Amniotic stem cell (primary cell): Measurements from ENCODE around the gene MMAB.

Experiments used
- DNase-seq: peaks from one replicate; lab custom pipeline; 2025; lab: John Stamatoyannopoulos, UW

The MMAB gene

GRCh38 chr12:109583733-109584132 lies 10.4 kb upstream of the MMAB start:
- no peak for DNase-seq

DNA sequence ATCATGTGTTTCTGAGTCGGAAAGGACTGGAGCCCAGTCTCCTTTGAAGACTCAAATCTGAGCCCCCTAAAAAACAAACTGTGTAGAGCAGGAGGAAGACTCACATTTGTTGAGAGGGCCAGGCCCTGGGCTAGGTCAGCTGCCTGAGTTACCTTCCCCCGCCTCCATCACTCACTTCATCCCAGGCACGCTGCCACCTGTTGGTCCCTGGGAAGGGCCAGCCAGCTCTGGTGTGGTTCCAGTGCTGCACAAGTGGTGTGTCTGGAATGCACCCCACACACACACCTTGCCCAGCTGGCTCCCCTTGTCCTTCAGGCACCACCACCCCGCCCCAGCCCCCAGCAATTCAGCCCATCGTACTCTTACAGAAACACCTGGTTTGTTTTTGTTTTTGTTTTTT lies 9.3 kb upstream of the MMAB start:
- DNase-seq: no peak

- DNase-seq: no peak
Observed at GRCh38 chr12:109581856-109582255, 8.6 kb upstream of the MMAB start.

DNA sequence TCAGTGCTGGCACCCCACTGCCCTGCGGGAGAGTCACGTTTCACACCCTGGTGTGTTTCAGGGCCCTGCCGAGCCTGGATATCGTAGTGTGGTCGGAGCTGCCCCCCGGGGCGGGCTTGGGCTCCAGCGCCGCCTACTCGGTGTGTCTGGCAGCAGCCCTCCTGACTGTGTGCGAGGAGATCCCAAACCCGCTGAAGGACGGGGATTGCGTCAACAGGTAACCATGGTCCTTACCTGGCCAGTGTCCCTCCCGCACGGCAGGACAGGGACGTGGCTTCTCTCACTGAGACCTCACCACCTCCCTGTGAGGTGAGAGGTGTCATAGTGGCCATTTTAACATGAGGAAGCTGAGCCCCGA lies 8.0 kb upstream of the MMAB start:
- no peak for DNase-seq

DNA sequence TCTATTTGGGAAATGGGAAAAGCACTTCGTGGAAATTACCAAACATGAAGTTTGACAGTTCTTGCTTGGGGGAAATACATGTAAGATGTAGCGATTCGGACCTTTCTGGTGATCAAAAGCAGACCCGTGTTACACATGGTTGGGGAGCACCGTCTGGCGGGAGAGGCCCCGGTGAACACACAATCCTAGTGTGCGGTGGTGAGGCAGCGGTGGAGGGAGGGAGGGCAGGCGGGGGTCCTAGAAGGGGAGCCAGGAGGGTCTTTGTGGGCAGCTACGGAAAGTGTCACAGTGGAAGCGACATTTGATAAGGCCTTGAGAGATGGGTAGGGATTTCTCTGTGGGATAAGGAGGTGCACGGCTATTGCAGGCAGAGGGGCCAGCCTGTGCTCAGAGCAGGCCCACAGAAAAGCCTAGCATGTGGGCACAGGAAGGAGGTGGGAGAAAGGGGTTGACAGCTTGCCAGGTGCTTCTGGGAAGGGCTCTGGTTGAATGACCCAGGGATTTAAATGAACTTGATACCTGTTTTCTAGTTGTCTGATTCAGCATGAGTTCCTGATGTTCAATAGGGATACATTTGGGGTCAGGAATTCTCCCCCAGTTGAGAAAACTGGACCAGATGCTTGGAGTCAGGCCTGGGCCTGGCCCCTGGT lies 7.5 kb upstream of the MMAB start:
- DNase-seq: no peak

GRCh38 chr12:109580272-109580671 lies 7.0 kb upstream of the MMAB start:
- DNase-seq: no peak

- DNase-seq: no peak
Observed at GRCh38 chr12:109579639-109580038, 6.3 kb upstream of the MMAB start.

GRCh38 chr12:109578330-109578927 lies 5.1 kb upstream of the MMAB start:
- DNase-seq: no peak

DNA sequence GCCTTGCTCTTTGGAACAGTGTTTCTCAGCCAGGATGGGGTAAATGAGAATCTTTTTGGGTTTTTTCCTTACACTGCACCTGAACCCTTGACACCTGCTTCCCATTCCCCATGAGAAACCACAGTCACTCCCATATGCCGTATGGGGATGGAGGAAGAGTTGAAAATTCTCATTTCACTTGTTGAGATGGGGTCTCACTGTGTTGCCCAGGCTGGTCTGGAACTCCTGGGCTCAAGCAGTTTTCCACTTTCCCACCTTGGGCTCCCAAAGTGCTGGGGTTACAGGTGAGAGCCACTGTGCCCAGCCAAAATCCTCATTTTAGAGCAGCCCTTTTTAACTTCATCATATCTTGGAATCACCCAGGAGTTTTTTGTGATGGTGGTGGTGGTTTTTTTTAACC lies 4.0 kb upstream of the MMAB start:
- no peak for DNase-seq

DNA sequence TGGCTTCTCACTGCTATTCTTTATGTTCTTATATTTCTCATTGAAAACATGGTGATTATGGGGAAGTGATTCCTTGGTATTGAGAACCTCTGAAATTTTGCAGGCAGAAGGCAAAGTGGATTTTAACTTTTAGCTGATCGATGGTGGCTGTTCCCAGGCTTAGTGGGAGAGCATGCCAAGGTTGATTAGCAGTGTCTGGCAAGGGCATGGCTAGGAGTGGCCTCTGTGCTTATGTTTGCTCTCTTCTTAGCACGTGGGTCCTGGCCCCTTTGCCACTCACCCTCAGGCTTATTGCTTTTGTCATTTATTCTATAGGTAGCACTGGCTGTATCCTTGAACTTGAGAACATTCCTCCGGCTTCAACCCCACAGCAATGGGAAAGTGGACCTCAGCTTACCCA lies 2.4 kb upstream of the MMAB start:
- DNase-seq: no peak

GRCh38 chr12:109573914-109574244 lies 575 bp upstream of the MMAB start:
- no peak for DNase-seq

GRCh38 chr12:109572506-109572845 lies 828 bp downstream of the MMAB start:
- no peak for DNase-seq

- no peak for DNase-seq
Observed at GRCh38 chr12:109571773-109572505, 1.4 kb downstream of the MMAB start.

DNA sequence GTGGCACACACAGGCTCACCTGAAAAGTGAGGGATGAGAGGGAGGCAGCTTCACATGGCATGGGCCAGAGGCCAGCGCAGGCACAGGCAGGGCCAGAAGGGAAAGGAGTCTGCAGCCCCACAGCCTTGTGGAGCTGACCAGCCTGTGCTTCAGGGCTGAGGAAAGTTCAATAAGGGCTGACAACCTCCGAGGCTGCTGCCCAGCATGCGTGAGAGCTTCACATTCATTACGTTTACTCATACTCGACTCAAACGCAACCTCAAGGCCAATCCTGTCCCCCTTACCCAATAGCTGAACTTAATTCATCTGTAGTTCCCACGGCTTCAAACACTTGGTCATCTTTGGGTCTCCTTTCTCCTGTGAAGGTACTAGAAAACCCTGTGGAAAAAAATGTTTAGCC lies 4.8 kb downstream of the MMAB start:
- no peak for DNase-seq

GRCh38 chr12:109567967-109568366 lies 5.3 kb downstream of the MMAB start:
- no peak for DNase-seq

DNA sequence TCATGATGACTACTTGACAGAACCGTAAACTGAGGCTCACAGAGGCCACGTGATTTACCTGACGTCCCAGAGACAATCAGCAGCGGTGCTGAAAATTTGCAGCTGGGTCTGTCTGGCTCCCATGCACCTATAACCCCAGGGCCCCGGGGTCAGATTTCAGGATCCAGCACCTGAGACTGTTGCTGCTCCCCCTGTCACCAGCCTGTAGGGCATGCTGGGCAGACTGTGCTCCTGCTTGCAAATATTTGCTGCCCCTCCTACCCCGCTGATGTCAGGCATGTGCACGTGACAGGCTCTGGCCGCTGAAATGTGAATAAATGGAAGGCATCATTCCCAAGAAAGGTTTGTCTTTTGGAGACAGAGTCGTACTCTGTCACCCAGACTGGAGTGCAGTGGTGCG lies 6.0 kb downstream of the MMAB start:
- DNase-seq: no peak

GRCh38 chr12:109566424-109566823 lies 6.9 kb downstream of the MMAB start:
- no peak for DNase-seq

DNA sequence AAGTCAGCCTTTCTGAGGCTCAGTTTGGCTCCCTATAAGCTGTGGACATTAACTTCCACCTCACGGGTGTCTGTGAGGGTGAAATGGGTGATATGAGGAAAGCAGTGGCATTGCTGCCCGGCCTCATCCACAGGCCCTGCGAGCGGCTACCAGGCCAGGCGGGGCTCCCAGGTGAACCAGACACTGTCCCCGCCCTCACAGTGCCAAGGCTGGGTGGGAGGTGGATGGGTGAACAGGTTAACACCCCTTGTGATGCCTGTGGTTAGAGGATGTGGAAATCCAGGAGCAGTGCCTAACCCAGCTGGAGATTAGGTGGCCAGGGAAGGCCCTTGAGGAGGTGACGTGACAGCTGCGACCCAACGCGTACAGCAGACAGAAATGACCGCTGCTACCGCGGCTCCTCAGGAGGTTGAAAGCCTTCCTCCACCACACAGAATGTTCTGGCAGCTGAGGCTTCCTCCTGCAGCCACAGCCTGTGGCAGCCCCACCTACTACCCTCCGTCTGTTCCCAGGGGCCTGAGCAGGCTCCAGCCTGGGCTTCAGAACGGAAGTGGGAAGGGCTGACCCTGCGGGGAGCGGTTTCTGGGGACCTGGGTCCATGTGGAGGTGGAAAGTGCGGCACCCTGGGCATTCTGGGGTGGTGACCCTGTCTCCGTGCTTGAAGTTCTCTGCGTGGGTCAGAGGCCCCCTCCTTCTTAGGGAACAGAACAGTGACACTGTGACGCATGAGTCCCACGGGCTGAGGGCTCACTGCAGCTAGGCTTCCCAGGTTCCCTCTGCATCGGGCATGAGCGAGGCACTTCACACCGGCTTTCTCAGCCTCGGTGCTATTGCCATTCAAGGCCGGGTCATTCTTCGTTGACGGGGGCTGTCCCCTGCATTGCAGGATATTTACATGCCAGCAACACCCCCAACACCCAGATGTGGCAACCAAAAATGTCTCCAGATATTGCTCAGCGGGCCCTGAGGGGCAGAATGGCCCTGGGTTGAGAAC lies 9.7 kb downstream of the MMAB start:
- no peak for DNase-seq

GRCh38 chr12:109562871-109563270 lies 10.4 kb downstream of the MMAB start:
- no peak for DNase-seq

DNA sequence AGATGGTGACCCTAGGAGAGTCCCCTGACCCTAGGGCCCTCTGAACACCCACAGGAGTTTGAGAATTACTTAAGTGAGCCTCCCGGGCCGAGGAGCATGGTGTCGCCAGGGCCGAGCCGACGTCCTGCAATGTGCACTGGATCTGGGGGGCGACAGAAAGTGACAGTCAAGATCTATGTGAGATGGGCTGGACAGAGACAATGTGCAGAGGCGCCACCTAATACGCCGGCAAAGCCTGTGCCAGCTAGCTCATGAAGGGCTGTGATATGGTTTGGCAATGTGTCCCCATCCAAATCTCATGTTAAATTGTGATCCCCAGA lies 11.6 kb downstream of the MMAB start:
- no peak for DNase-seq

DNA sequence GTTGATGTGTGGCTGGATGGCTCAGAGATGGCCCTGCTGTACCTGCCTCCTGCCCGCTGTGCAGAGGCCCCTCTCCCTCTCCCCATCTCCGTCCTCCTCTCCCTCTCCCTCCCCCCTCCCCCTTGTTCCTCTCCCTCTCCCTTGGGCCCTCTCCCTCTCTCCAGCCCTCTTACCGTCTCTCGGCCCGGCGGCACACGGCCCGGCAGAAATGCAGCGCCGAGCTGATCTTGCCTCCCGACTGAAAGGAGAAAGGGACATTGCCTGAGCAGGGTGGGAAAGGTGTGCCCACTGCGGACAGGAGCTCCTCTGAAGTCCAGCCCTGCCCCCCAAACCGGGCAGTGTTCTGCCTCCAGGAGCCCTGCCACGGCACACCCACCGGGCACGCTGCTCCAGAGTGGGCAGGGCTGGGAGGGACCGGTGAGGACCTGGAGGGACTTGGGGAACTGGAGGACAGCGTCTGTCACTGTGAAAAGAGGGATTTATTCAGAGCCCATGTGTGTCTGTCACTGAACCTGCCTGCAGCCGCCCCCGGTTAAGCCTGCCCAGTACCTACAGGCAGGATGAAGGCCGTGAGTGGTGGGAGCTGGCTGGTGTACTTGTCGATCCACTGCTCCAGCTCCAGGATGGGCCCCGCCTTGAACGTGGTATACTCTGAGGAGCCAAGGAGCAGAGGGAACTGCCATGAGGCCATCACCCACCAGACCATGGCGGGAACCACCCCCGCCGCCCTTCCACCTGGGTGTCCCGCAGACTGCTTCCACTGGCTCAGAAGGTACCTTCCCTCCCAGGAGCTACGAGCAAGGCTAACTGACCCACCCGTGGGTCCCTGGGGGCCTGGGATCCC lies 12.2 kb downstream of the MMAB start:
- DNase-seq: no peak

DNA sequence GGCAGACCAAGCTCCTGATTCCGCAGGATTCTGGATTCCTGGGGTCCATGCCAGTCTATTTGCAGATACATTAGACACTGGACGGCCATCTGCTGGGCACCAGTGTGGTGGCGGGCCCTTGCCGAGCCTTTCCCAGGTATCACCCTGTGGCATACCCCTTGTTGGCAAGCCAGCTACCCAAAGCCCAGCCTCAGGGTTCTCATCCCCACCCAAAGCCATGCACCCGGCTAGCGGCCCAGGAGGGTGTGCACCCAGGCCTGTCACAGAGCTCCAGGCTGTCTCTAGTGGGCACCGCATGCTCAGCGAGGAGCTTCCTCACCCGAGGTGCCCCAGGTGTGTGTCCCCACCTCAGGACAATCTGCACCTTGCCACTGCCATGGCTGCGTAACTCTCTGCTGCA lies 13.7 kb downstream of the MMAB start:
- DNase-seq: no peak
